Stimulated activated CD4-positive, alpha-beta T cell treated with anti-CD3 and anti-CD28 coated beads, Interleukin-1b, Interleukin-23, amount 100 ng/mL, for 24 hours (primary cell): ENCODE results near the gene MAP3K20.
"Not testable (repeated sequence)": the region's sequence is repeated elsewhere in the genome, so short reads cannot be mapped to it uniquely, and the experiment has no call there.

Source experiments
- DNase-seq, 4 experiments: peaks; one replicate each; pipeline ENCODE4 v3.0.0-alpha.2; 2020; ENCODE audit warnings: low read depth in 4 of 4, low spot score in 1 of 4

MAP3K20 gene

GRCh38 chr2:173075781-173076580, at the start of gene MAP3K20:
MAP3K20 (plus strand) TSS chr2:173075846; CDS start chr2:173091032, 15,186 bp downstream.
- peak in 2 of 4 experiments; percentile 31 to 43 for DNase-seq

DNA sequence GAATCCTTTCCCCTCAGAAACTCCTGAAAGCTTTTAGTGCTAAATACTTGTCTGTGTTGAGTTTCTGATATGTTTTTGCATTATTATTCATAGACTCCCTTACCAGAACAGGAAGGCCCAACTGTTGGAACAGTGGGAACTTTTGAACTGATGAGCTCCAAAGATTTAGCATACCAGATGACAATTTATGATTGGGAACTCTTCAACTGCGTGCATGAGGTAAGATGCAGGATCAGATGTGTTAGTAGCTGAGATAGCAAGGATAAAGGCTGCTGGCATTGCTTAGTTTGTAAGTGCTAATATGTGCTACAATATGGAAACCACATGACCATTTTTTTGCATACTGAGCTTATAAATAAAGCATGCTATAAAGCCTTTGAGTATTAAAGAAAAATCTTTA, 49.2 kb upstream of the MAP3K20 start:
- DNase-seq: no peak

GRCh38 chr2:173027181-173028128, 48.2 kb upstream of the MAP3K20 start:
- peak; percentile 58 to 66 (median 65) for DNase-seq

- no peak for DNase-seq
These were observed 47.5 kb upstream of the MAP3K20 start for GRCh38 chr2:173028141-173028540.

DNA sequence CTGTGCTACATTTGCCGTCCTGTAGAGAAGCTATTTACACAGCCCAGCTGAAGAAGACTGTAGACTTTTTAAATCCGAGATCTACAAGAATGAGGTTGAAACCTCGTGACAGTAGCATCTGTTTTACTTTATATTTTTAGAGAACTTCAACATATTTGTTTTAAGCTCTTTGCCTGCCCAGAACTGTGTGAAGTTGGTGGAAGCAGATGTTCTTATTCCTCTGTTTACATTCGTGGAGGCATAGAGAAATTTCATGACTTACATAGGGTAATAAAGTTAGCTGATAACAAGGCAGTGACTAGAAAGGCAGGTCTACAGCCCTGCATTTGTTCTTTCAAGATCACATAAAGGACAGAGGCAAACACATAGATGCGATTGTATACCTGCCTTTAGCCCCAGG, 47.0 kb upstream of the MAP3K20 start:
- no peak for DNase-seq

- no peak for DNase-seq
These were observed 44.8 kb upstream of the MAP3K20 start for GRCh38 chr2:173030561-173031490.

- DNase-seq: no peak
These were observed 43.6 kb upstream of the MAP3K20 start for GRCh38 chr2:173032032-173032431.

DNA sequence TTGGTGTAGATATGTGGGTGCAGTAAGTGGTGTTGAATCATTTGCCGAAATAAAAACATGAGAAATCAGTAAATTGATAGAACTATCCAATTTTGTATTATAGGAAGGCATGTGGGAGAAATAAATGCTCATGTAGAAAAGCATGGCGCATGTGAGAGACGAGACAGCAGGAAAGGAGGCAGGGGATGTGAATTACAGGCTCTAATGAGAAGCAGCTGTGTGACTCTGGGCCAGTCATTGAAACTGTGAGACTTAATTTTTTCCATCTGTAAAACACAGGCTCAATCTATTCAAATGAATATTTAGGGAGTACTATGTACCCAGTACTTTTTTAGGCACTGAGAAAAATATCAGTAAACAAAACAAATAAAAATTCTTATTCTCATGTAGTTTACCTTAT, 42.6 kb upstream of the MAP3K20 start:
- DNase-seq: no peak

DNA sequence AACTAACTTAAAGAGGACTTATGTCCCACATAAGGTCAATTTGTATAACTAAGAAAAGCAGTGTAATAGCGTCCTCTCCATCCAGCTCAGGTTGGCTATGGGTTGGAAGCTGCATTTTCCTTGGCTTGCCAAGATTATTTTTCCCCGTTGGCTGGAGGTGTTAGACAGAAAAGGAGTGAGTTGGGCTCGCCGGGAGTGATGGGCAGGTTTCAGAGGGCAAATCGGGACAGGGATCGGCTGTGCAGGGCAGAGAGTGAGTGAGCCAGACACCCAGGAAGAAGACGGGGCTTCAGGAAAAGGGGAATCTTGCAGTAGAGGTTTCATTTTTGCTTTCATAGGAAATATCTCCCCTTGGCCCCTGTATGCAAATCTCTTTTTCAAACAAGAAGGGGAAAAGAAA, 41.5 kb upstream of the MAP3K20 start:
- DNase-seq: no peak

- DNase-seq: no peak
These were observed 38.2 kb upstream of the MAP3K20 start for GRCh38 chr2:173037245-173038120.

GRCh38 chr2:173038257-173038656, 37.4 kb upstream of the MAP3K20 start:
- DNase-seq: not testable (repeated sequence)

DNA sequence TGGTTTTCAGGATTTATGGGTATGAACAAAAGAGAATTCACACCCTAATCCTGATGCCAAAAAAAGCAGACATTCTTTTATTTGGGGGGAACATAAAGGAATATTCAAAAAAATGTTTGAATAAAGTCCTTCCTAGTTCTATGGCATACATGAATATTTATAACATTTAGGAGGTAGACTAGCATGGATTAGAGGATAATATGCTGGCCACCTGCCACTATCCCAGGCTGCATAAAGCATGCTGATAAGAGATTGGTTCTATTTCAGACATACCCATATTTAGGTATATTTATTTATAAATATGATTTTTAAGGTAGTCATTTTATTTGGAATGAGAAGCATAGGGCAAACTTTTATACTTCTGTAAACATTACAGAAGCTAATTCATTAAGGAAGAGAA, 34.9 kb upstream of the MAP3K20 start:
- DNase-seq: no peak

DNA sequence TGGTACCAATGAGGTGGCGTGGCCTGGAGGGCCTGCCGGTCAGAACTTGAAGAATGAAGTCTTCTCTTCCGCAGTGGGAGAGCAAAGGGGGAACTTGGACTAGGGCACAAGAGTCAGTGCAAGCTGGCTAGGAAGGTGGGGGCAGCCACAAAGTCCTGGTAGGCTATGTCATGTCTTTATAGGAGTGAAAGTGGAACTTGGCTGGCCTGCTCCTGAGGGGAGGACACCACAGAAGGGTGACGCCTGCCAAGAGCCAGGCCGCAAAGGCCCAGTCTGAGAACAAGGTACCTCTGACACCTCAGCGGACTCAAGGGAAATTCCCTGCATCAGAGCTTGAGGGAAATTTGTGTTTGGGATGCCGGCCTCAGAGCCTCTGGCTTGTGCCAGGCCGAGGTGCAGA, 32.2 kb upstream of the MAP3K20 start:
- DNase-seq: no peak

GRCh38 chr2:173043897-173044519, 31.6 kb upstream of the MAP3K20 start:
- DNase-seq: no peak

GRCh38 chr2:173044686-173045085, 31.0 kb upstream of the MAP3K20 start:
- no peak for DNase-seq

GRCh38 chr2:173045181-173045580, 30.5 kb upstream of the MAP3K20 start:
- DNase-seq: no peak

DNA sequence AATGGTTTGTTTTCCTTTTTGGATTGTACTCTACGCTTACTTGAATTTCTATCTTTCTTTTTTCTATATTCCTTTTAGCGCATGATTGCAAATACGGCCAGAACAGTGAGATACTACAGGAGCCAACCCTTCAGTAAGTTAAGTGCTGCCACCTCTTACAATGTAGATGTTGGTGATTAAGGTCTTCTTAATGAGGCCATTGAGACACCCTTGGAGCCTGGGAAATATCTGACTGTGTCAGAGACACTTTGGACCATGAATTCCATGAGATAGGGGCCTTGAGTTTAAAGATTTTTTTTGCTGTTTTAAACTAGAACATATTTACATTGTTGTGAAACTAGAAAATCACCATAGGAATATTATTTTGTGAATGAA, 27.1 kb upstream of the MAP3K20 start:
- no peak for DNase-seq

- DNase-seq: peak in 2 of 4 experiments; percentile 8 to 31
These were observed 26.6 kb upstream of the MAP3K20 start for GRCh38 chr2:173048897-173049661.

GRCh38 chr2:173049831-173050230, 25.8 kb upstream of the MAP3K20 start:
- no peak for DNase-seq
